WTC11 (cell line): Measurements from ENCODE around the gene DTNB. TPM values are rescaled to one million over a fixed set of nuclear protein-coding genes. Genes with fewer than 3 reads are reported as not detected.
A peak's percentile ranks its signal among the peaks of the same experiment; 100 is the strongest.

Experiments used
- ATAC-seq: fragments of 200-7000 bp; cut with Tn5 transposase; 2 replicates; pipeline ENCODE4 v1.10.0; 2021; ENCODE audit warnings: mild to moderate bottlenecking, moderate library complexity
- CTCF ChIA-PET: fragments of 300-600 bp; sonication (Branson Sonifier 250); formaldehyde crosslinking; loops from one replicate; lab custom pipeline; 2021; ENCODE audit warnings: antibody characterized with exemption; lab: Charles Lee
- POLR2A ChIA-PET: fragments of 350-600 bp; sonication (Branson Sonifier 250); formaldehyde crosslinking; loops from one replicate; lab custom pipeline; 2021; ENCODE audit warnings: antibody characterized with exemption; lab: Charles Lee
- DNase-seq: peaks from one replicate; pipeline ENCODE4 v3.0.0; 2021; ENCODE audit warnings: low spot score
- H3K27ac Mint-ChIP-seq: 2 replicates; pipeline ENCODE4 v1.8.0; 2021; ENCODE audit warnings: mixed read lengths
- H3K27me3 Mint-ChIP-seq: 2 replicates; pipeline ENCODE4 v1.8.0; 2021; ENCODE audit warnings: low read depth, mild to moderate bottlenecking, moderate library complexity, mixed read lengths
- H3K36me3 Mint-ChIP-seq: 2 replicates; pipeline ENCODE4 v1.8.0; 2021; ENCODE audit warnings: mixed read lengths
- H3K4me1 Mint-ChIP-seq: 2 replicates; pipeline ENCODE4 v1.8.0; 2022; ENCODE audit warnings: mixed read lengths
- H3K4me3 Mint-ChIP-seq: 2 replicates; pipeline ENCODE4 v1.8.0; 2021; ENCODE audit warnings: mild to moderate bottlenecking, moderate library complexity, mixed read lengths
- H3K9me3 Mint-ChIP-seq: 2 replicates; pipeline ENCODE4 v1.8.0; 2021; ENCODE audit warnings: mixed read lengths
- E2F5 ChIP-seq: sonication (generic); formaldehyde crosslinking; IDR thresholded peaks from 2 replicates; pipeline ENCODE4 v1.8.1; 2022; ENCODE audit warnings: mild to moderate bottlenecking, moderate library complexity, missing genetic modification reagents
- ESRRA ChIP-seq: sonication (generic); formaldehyde crosslinking; IDR thresholded peaks from 2 replicates; pipeline ENCODE4 v1.8.1; 2022; ENCODE audit warnings: mild to moderate bottlenecking, missing genetic modification reagents, borderline replicate concordance
- FOXP1 ChIP-seq: sonication (generic); formaldehyde crosslinking; IDR thresholded peaks from 2 replicates; pipeline ENCODE4 v1.8.0; 2022; ENCODE audit warnings: missing genetic modification reagents, mild to moderate bottlenecking, moderate library complexity, borderline replicate concordance
- GABPB1 ChIP-seq: sonication (generic); formaldehyde crosslinking; IDR thresholded peaks from 2 replicates; pipeline ENCODE4 v1.8.1; 2023; ENCODE audit warnings: mild to moderate bottlenecking, missing genetic modification reagents
- JAZF1 ChIP-seq: fragments of 250-450 bp; sonication (Bioruptor Pico); IDR thresholded peaks from 2 replicates; pipeline ENCODE4 v1.9.0; 2021; ENCODE audit warnings: moderate library complexity, mild to moderate bottlenecking, inconsistent platforms
- JUN ChIP-seq: sonication (generic); formaldehyde crosslinking; IDR thresholded peaks from 2 replicates; pipeline ENCODE4 v1.8.0; 2023; ENCODE audit warnings: mild to moderate bottlenecking, missing genetic modification reagents
- NR1H2 ChIP-seq: sonication (generic); formaldehyde crosslinking; IDR thresholded peaks from 2 replicates; pipeline ENCODE4 v1.9.0; 2021; ENCODE audit warnings: mild to moderate bottlenecking, moderate library complexity, missing genetic modification reagents
- NR2C2 ChIP-seq: sonication (generic); formaldehyde crosslinking; IDR thresholded peaks from 2 replicates; pipeline ENCODE4 v1.8.0; 2022; ENCODE audit warnings: mild to moderate bottlenecking, missing genetic modification reagents
- PRDM15 ChIP-seq: sonication (generic); formaldehyde crosslinking; IDR thresholded peaks from 2 replicates; pipeline ENCODE4 v1.8.0; 2022; ENCODE audit warnings: missing genetic modification reagents
- RELA ChIP-seq: sonication (generic); formaldehyde crosslinking; IDR thresholded peaks from 2 replicates; pipeline ENCODE4 v1.8.1; 2022; ENCODE audit warnings: missing genetic modification reagents, mild to moderate bottlenecking, borderline replicate concordance
- SP1 ChIP-seq: sonication (generic); formaldehyde crosslinking; conservative IDR thresholded peaks from 2 replicates; pipeline ENCODE4 v1.8.1; 2022; ENCODE audit warnings: missing genetic modification reagents
- TEAD4 ChIP-seq: sonication (generic); formaldehyde crosslinking; IDR thresholded peaks from 2 replicates; pipeline ENCODE4 v1.8.0; 2022; ENCODE audit warnings: mild to moderate bottlenecking, missing genetic modification reagents
- ZNF121 ChIP-seq: sonication (generic); formaldehyde crosslinking; IDR thresholded peaks from 2 replicates; pipeline ENCODE4 v1.8.0; 2023; ENCODE audit warnings: missing genetic modification reagents
- ZNF416 ChIP-seq: fragments of 250-450 bp; sonication (Bioruptor Pico); IDR thresholded peaks from 2 replicates; pipeline ENCODE4 v1.9.0; 2021; ENCODE audit warnings: mild to moderate bottlenecking, inconsistent platforms
- total RNA-seq: library from RNA; stranded (reverse); gene quantifications from 3 replicates; pipeline ENCODE4 v1.2.3, GENCODE V29; 2021
- TF ChIP-seq, protein P1 (sequence below): sonication (generic); formaldehyde crosslinking; IDR thresholded peaks from 2 replicates; pipeline ENCODE4 v1.8.0; 2022; ENCODE audit warnings: mild to moderate bottlenecking, missing genetic modification reagents
- TF ChIP-seq, protein P2 (sequence below): sonication (generic); formaldehyde crosslinking; IDR thresholded peaks from 2 replicates; pipeline ENCODE4 v1.8.0; 2023; ENCODE audit warnings: mild to moderate bottlenecking, missing genetic modification reagents
- TF ChIP-seq, protein P3 (sequence below): sonication (generic); formaldehyde crosslinking; IDR thresholded peaks from 2 replicates; pipeline ENCODE4 v1.8.0; 2023; ENCODE audit warnings: missing genetic modification reagents
- TF ChIP-seq, protein P4 (sequence below): sonication (generic); formaldehyde crosslinking; IDR thresholded peaks from 2 replicates; pipeline ENCODE4 v1.8.1; 2023; ENCODE audit warnings: mild to moderate bottlenecking, missing genetic modification reagents, moderate library complexity

DTNB gene
- total RNA-seq, 1 experiment from 2014 or later, result 39.9 TPM

GRCh38 chr2:25341753-25342371 lies 331.5 kb downstream of the DTNB start, which contains the start of gene DNMT3A (continued):
- TF ChIP-seq JAZF1 (CRISPR knock-in tag) (no peak), NR1H2 (CRISPR knock-in tag) (no peak), NR2C2 (CRISPR knock-in tag) (no peak)
- TF ChIP-seq, protein P1, sequence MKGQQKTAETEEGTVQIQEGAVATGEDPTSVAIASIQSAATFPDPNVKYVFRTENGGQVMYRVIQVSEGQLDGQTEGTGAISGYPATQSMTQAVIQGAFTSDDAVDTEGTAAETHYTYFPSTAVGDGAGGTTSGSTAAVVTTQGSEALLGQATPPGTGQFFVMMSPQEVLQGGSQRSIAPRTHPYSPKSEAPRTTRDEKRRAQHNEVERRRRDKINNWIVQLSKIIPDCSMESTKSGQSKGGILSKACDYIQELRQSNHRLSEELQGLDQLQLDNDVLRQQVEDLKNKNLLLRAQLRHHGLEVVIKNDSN (CRISPR knock-in tag), result no peak

- ATAC-seq (no peak), DNase-seq (no peak)
- Mint-ChIP-seq H3K4me1 (peaks cover 41% of the 10 kb centered on the region), H3K4me3 (no peak overlapping the region), H3K36me3 (no peaks in the 10 kb centered on the region), H3K27me3 (peaks cover 22% of the 10 kb centered on the region), H3K9me3 (no peaks in the 10 kb centered on the region), H3K27ac (no peak overlapping the region)
- TF ChIP-seq NR1H2 (CRISPR knock-in tag), result no peak
- no peak for TF ChIP-seq ZNF121 (CRISPR knock-in tag)
- no peak for TF ChIP-seq ESRRA
- no peak for TF ChIP-seq ZNF416 (CRISPR knock-in tag)
- TF ChIP-seq JUN (CRISPR knock-in tag), result no peak
- TF ChIP-seq, protein P2, sequence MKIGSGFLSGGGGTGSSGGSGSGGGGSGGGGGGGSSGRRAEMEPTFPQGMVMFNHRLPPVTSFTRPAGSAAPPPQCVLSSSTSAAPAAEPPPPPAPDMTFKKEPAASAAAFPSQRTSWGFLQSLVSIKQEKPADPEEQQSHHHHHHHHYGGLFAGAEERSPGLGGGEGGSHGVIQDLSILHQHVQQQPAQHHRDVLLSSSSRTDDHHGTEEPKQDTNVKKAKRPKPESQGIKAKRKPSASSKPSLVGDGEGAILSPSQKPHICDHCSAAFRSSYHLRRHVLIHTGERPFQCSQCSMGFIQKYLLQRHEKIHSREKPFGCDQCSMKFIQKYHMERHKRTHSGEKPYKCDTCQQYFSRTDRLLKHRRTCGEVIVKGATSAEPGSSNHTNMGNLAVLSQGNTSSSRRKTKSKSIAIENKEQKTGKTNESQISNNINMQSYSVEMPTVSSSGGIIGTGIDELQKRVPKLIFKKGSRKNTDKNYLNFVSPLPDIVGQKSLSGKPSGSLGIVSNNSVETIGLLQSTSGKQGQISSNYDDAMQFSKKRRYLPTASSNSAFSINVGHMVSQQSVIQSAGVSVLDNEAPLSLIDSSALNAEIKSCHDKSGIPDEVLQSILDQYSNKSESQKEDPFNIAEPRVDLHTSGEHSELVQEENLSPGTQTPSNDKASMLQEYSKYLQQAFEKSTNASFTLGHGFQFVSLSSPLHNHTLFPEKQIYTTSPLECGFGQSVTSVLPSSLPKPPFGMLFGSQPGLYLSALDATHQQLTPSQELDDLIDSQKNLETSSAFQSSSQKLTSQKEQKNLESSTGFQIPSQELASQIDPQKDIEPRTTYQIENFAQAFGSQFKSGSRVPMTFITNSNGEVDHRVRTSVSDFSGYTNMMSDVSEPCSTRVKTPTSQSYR, result no peak
- TF ChIP-seq RELA, result no peak
- TF ChIP-seq, protein P3, sequence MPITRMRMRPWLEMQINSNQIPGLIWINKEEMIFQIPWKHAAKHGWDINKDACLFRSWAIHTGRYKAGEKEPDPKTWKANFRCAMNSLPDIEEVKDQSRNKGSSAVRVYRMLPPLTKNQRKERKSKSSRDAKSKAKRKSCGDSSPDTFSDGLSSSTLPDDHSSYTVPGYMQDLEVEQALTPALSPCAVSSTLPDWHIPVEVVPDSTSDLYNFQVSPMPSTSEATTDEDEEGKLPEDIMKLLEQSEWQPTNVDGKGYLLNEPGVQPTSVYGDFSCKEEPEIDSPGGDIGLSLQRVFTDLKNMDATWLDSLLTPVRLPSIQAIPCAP (CRISPR knock-in tag), result no peak
- ChIA-PET CTCF (interaction anchor here (1.2 to 8.8 kb wide), 4 partner anchors 18 to 31 kb away, joined by 4 to 74 read pairs (median 41); no protein-coding TSS in a partner anchor), POLR2A (interaction anchor here (1.0 kb wide), 1 partner anchor 71 kb away, joined by 3 read pairs; no protein-coding TSS in a partner anchor)
These were observed 332.2 kb downstream of the DTNB start for GRCh38 chr2:25341011-25341727.

DNA sequence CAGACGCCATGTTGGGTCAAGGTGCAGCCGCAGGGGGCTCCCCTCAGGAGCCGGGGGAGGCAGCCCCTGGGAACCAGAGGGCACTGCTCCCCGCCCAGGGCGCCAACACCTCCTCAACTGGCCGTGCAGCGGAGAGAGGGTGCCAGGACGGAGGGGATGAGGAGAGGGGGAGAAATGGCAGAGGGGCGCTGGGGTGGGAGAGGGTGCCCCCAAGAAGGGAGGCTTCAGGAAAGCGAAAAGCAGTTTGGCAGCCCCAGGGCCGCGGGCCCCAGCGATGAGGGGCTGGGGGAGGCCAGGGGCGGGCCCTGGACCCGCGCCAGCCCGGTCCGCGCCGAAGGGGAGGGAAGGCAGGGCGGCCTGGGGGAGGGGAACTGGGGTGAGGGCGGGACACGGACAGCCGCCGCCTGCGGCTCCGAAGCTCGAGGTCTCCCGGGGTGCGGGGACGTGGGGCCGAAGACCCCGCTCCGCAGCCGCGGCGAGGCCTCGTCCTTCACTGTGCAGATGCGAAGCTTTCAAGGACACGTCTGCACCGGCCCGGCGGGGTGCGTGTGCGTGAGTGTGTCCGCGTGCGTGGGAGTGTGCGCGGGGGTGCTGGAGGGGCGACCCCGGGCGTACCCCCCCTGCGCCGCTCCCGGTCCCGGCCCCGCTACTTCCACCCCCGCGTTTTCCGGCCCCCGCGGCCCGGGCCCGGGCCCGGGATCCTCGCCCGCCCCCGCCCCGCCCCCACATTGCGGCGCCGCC lies 333.0 kb downstream of the DTNB start:
- Mint-ChIP-seq H3K4me3 (peak overlapping the region; percentile 64), H3K36me3 (no peaks in the 10 kb centered on the region), H3K9me3 (no peaks in the 10 kb centered on the region)
- DNase-seq (no peak), ATAC-seq (no peak)
- POLR2A ChIA-PET, result interaction anchor here (0.6 to 1.0 kb wide), 4 partner anchors 26 to 110 kb away, joined by 3 read pairs; no protein-coding TSS in a partner anchor
- TF ChIP-seq GABPB1 (CRISPR knock-in tag) (no peak), SP1 (CRISPR knock-in tag) (0 out of 2 replicates have a peak, but pooled peaks have one; percentile 23), TEAD4 (CRISPR knock-in tag) (no peak), E2F5 (CRISPR knock-in tag) (peak; percentile 30; the same call in 1 of the 2 replicates), FOXP1 (CRISPR knock-in tag) (0 out of 2 replicates have a peak, but pooled peaks have one; percentile 2), PRDM15 (CRISPR knock-in tag) (peak; percentile 25; the same call in 1 of the 2 replicates)
- TF ChIP-seq, protein P4, sequence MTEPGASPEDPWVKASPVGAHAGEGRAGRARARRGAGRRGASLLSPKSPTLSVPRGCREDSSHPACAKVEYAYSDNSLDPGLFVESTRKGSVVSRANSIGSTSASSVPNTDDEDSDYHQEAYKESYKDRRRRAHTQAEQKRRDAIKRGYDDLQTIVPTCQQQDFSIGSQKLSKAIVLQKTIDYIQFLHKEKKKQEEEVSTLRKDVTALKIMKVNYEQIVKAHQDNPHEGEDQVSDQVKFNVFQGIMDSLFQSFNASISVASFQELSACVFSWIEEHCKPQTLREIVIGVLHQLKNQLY (CRISPR knock-in tag), result no peak
- TF ChIP-seq, all 79 proteins: peak for 4
- CTCF ChIA-PET, result interaction anchor here (0.9 to 8.8 kb wide), 13 partner anchors 12 to 324 kb away, joined by 3 to 74 read pairs (median 4); no protein-coding TSS in a partner anchor
- Mint-ChIP-seq H3K27me3 (peaks cover 22% of the 10 kb centered on the region), H3K27ac (no peak overlapping the region), H3K4me1 (peaks cover 48% of the 10 kb centered on the region)
